Hepatocyte (in vitro differentiated cells): ENCODE measurements around the gene GLRX3. TPM values are rescaled to one million over a fixed set of nuclear protein-coding genes. Genes with fewer than 3 reads are reported as not detected.

ENCODE experiments used
- DNase-seq: peaks from one replicate; pipeline ENCODE4 v3.0.0-alpha.2; 2016; ENCODE audit warnings: low spot score
- H2AFZ ChIP-seq: fragments of 200-600 bp; sonication (generic); 2 replicates; pipeline ENCODE4 v1.6.0; 2016; ENCODE audit warnings: antibody characterized with exemption, mild to moderate bottlenecking
- H3K27ac ChIP-seq: fragments of 200-600 bp; sonication (generic); 2 replicates; pipeline ENCODE4 v1.5.1; 2016; ENCODE audit warnings: mild to moderate bottlenecking
- H3K27me3 ChIP-seq: fragments of 200-600 bp; sonication (generic); 2 replicates; pipeline ENCODE4 v1.6.1; 2016
- H3K36me3 ChIP-seq: fragments of 200-600 bp; sonication (generic); replicated peaks from 2 replicates; pipeline ENCODE4 v1.5.1; 2016; ENCODE audit warnings: low read depth; ENCODE audit not compliant: insufficient read depth
- H3K4me1 ChIP-seq: fragments of 200-600 bp; sonication (generic); 2 replicates; pipeline ENCODE4 v1.5.1; 2016; ENCODE audit warnings: mild to moderate bottlenecking, moderate library complexity; ENCODE audit not compliant: insufficient read depth
- H3K4me2 ChIP-seq: fragments of 200-600 bp; sonication (generic); 2 replicates; pipeline ENCODE4 v1.6.0; 2016
- H3K4me3 ChIP-seq: fragments of 200-600 bp; sonication (generic); 2 replicates; pipeline ENCODE4 v1.5.1; 2016; ENCODE audit warnings: mild to moderate bottlenecking
- H3K79me2 ChIP-seq: fragments of 200-600 bp; sonication (generic); 2 replicates; pipeline ENCODE4 v1.6.0; 2017; ENCODE audit warnings: mild to moderate bottlenecking
- H3K9me2 ChIP-seq: fragments of 200-600 bp; sonication (generic); replicated peaks from 2 replicates; pipeline ENCODE4 v1.6.0; 2017; ENCODE audit warnings: mild to moderate bottlenecking; ENCODE audit not compliant: insufficient read depth
- H3K9me3 ChIP-seq: fragments of 200-600 bp; sonication (generic); 2 replicates; pipeline ENCODE4 v1.5.1; 2016; ENCODE audit warnings: low read depth, mild to moderate bottlenecking
- H4K20me1 ChIP-seq: fragments of 200-600 bp; sonication (generic); 2 replicates; pipeline ENCODE4 v1.6.0; 2016; ENCODE audit warnings: mild to moderate bottlenecking; ENCODE audit not compliant: insufficient read depth, poor library complexity, severe bottlenecking
- EZH2 ChIP-seq: fragments of 200-600 bp; sonication (generic); IDR thresholded peaks from 2 replicates; pipeline ENCODE4 v1.6.1; 2016; ENCODE audit warnings: antibody characterized with exemption, mild to moderate bottlenecking, borderline replicate concordance
- EZH2phosphoT487 ChIP-seq: fragments of 200-600 bp; sonication (generic); IDR thresholded peaks from one replicate; pipeline ENCODE4 v1.6.1; 2018; ENCODE audit warnings: antibody characterized with exemption, mild to moderate bottlenecking, low read depth, moderate library complexity; ENCODE audit not compliant: unreplicated experiment, severe bottlenecking
- WGBS: methylation state at CpG from one replicate; pipeline ENCODE4 v1.1.6; 2016; ENCODE audit warnings: low lambda C conversion rate; ENCODE audit errors: missing lambda C conversion rate; 5-methylcytosine and 5-hydroxymethylcytosine counted together
- polyA plus RNA-seq: library from polyadenylated mRNA; unstranded; fragments of >200 nt; fragmentation: Nextera tagmentation; extraction: Ambion mirVana; gene quantifications from 2 replicates; pipeline ENCODE4 v1.2.1, GENCODE V29; 2016
- total RNA-seq: library from RNA; depleted of rRNA; stranded (reverse); fragments of >200 nt; gene quantifications from 2 replicates; pipeline ENCODE4 v1.2.3, GENCODE V29; 2014
- TF ChIP-seq, protein P1 (sequence below): fragments of 200-600 bp; sonication (generic); IDR thresholded peaks from 2 replicates; pipeline ENCODE4 v1.5.1; 2016; ENCODE audit warnings: antibody characterized with exemption, mild to moderate bottlenecking; ENCODE audit not compliant: poor library complexity

GLRX3 gene
- total and polyA plus RNA-seq, 2 experiments from 2014 or later: 90.6 to 100 TPM

DNA sequence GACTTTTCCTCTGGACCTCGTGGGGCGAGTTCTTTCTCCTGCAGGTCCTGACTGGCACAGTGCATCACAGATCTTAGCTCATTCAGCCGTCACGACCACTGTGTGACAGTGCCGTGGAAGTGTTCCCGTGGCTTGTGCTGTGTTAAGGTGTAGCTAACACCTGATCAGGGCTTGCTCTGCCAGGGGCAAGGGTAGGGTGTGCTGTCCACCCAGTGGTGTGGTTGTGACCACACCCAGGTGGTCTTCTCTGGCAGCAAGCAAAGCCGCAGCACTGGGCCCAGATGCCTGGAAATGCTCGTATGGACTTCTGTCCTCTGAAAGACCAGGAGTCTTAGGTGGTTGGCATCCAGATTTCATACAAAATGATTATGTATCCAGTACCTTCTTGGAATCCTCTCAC is 86.2 kb downstream of the GLRX3 start:
- WGBS: 92% methylated on average over 8 of the region's 8 CpGs
- Histone ChIP-seq H4K20me1 (no peaks in the 10 kb centered on the region), H3K4me2 (no peak overlapping the region), H3K9me2 (no peaks in the 10 kb centered on the region), H2AFZ (no peak overlapping the region), H3K79me2 (no peaks in the 10 kb centered on the region), H3K4me3 (no peak overlapping the region), H3K4me1 (no peaks in the 10 kb centered on the region), H3K9me3 (no peaks in the 10 kb centered on the region), H3K27me3 (no peaks in the 10 kb centered on the region), H3K36me3 (no peaks in the 10 kb centered on the region), H3K27ac (no peak overlapping the region)
- DNase-seq: no peak
- TF ChIP-seq EZH2 (no peak), EZH2phosphoT487 (no peak)
- TF ChIP-seq, protein P1, sequence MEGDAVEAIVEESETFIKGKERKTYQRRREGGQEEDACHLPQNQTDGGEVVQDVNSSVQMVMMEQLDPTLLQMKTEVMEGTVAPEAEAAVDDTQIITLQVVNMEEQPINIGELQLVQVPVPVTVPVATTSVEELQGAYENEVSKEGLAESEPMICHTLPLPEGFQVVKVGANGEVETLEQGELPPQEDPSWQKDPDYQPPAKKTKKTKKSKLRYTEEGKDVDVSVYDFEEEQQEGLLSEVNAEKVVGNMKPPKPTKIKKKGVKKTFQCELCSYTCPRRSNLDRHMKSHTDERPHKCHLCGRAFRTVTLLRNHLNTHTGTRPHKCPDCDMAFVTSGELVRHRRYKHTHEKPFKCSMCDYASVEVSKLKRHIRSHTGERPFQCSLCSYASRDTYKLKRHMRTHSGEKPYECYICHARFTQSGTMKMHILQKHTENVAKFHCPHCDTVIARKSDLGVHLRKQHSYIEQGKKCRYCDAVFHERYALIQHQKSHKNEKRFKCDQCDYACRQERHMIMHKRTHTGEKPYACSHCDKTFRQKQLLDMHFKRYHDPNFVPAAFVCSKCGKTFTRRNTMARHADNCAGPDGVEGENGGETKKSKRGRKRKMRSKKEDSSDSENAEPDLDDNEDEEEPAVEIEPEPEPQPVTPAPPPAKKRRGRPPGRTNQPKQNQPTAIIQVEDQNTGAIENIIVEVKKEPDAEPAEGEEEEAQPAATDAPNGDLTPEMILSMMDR: no peak

DNA sequence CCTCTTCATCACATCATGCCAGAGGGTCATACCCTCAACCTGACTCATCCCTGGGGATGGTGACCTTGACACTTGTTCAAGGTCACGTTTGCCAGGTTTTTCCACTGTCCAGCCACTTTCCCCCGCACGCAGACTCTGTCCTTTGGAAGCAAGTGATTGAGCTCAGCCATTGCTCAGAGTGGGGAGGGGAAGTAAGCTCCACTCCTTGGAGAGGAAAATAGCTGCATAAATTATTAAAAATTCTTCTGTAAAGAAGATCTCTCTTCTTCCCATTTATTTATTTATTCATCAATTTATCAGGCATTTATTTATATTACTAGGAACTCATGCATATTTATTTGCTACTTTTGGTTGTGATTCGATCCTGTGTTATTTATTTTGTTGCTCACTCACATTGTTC is 88.0 kb downstream of the GLRX3 start:
- no peak for DNase-seq
- H3K36me3 ChIP-seq: no peaks in the 10 kb centered on the region
- no peak for TF ChIP-seq EZH2
- no peaks in the 10 kb centered on the region for H4K20me1 ChIP-seq
- no peaks in the 10 kb centered on the region for H3K9me3 ChIP-seq
- H2AFZ ChIP-seq: no peak overlapping the region
- H3K9me2 ChIP-seq: no peaks in the 10 kb centered on the region
- no peak overlapping the region for H3K4me2 ChIP-seq
- no peak overlapping the region for H3K27ac ChIP-seq
- no peaks in the 10 kb centered on the region for H3K27me3 ChIP-seq
- H3K4me3 ChIP-seq: no peak overlapping the region
- no peaks in the 10 kb centered on the region for H3K79me2 ChIP-seq
- WGBS: 87% methylated on average over 4 of the region's 4 CpGs
- H3K4me1 ChIP-seq: no peaks in the 10 kb centered on the region

DNA sequence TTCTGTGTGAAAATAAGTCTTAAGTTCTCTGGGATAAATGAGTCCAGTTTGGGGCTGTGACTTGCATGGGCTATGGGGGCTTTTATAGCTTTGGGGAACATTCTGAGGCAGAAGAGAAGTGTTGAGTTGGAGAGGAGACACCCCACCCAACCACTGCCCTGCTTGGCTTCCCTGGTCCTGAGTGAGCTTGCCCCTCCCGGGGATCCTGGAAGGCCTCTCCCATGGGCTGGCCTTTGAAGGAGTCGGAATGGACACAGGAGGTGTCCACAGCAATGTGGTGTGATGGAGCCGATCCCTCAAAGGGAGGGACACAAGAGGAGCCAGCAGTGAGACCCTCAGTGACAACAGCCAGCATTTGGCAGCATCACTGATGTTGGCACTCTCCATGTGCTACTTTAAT is 89.8 kb downstream of the GLRX3 start:
- Histone ChIP-seq H4K20me1 (no peaks in the 10 kb centered on the region), H3K4me1 (no peaks in the 10 kb centered on the region), H3K4me2 (no peak overlapping the region), H3K36me3 (no peaks in the 10 kb centered on the region), H3K9me2 (no peaks in the 10 kb centered on the region), H3K9me3 (no peaks in the 10 kb centered on the region), H3K27ac (no peak overlapping the region), H3K79me2 (no peaks in the 10 kb centered on the region), H3K4me3 (no peak overlapping the region), H2AFZ (no peak overlapping the region), H3K27me3 (no peaks in the 10 kb centered on the region)
- DNase-seq: no peak
- TF ChIP-seq, protein P1: no peak
- TF ChIP-seq EZH2: no peak
- TF ChIP-seq EZH2phosphoT487: no peak
- WGBS: 95% methylated on average over 3 of the region's 3 CpGs

DNA sequence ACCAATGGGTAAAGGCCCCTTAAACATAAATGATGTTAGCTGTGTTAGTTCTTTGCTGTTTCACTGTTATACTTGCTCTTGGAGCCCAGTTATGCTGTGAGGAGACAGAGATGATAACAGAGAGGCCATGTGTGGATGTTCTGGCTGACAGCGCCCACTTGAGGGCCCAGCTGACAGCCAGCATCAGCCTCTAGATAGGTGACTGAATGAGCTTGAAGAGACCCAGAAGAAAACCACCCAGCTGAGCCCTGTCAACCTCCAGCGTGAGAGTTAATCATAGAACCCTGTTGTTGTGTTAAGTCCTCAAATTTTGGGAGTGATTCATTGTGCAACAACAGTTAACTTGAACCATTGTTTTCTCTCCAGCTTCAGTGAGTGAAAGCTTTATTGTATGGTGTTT is 91.7 kb downstream of the GLRX3 start:
- H4K20me1 ChIP-seq: no peaks in the 10 kb centered on the region
- H3K36me3 ChIP-seq: no peaks in the 10 kb centered on the region
- no peaks in the 10 kb centered on the region for H3K27me3 ChIP-seq
- DNase-seq: no peak
- no peak overlapping the region for H3K4me3 ChIP-seq
- H3K4me1 ChIP-seq: no peaks in the 10 kb centered on the region
- H2AFZ ChIP-seq: no peak overlapping the region
- no peaks in the 10 kb centered on the region for H3K79me2 ChIP-seq
- no peaks in the 10 kb centered on the region for H3K9me3 ChIP-seq
- H3K9me2 ChIP-seq: no peaks in the 10 kb centered on the region
- 88% methylated on average over 2 of the region's 2 CpGs for WGBS
- H3K4me2 ChIP-seq: no peak overlapping the region
- no peak overlapping the region for H3K27ac ChIP-seq
- no peak for TF ChIP-seq EZH2
- TF ChIP-seq, protein P1: no peak
- no peak for TF ChIP-seq EZH2phosphoT487

Other genes starting within 250 kb of the GLRX3 start
- 0.40 and 0.77 TPM in 2 replicates for gene EBF3, start 172.1 kb upstream of the GLRX3 start, total RNA-seq
- gene EBF3, start 172.1 kb upstream of the GLRX3 start, polyA plus RNA-seq: 0.15 and 0.22 TPM in 2 replicates
- gene C10orf143, start 25.6 kb upstream of the GLRX3 start, total RNA-seq: 0.50 and 2.5 TPM in 2 replicates
- 3.0 and 3.6 TPM in 2 replicates for gene C10orf143, start 25.6 kb upstream of the GLRX3 start, polyA plus RNA-seq